CMK (cell line): ENCODE data around the gene DOCK2.
"Not testable (repeated sequence)": the region's sequence is repeated elsewhere in the genome, so short reads cannot be mapped to it uniquely, and the experiment has no call there.

Source experiments
- DNase-seq: peaks from one replicate; pipeline ENCODE4 v3.0.0-alpha.2; 2010; ENCODE audit warnings: low read depth

The DOCK2 gene

DNA sequence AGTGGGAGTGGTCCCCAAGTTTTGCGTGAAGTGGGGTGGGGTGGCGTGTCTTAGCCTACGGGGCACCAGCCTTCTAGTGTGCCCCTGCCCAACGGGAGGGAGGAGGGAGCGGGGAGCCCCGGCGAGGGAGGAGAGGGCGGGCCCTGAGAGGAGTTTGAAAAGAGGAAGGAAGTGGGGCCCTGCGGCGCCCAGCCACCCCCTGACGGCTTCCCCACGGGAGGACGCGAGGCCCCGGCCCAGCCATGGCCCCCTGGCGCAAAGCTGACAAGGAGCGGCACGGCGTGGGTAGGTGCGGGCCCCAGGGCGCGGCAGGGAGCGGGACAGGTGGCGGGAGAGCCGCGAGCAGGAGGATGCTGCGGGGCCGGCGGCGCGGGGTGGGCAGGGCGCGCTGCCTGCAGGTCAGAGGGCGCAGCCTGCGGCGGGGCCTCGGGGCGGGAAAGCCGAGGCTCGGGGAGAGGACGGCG is at the start of gene DOCK2:
DOCK2 (plus strand) TSS at position 191 of the 464 bp plus-strand sequence; CDS start at position 243, 52 bp downstream.
- DNase-seq = peak; percentile 42

GRCh38 chr5:169590602-169591001 is 46.5 kb upstream of the DOCK2 start:
- DNase-seq = no peak

GRCh38 chr5:169591636-169592035 is 45.4 kb upstream of the DOCK2 start:
- DNase-seq = no peak

- DNase-seq = no peak
Measured at GRCh38 chr5:169592937-169593650, 44.0 kb upstream of the DOCK2 start.

DNA sequence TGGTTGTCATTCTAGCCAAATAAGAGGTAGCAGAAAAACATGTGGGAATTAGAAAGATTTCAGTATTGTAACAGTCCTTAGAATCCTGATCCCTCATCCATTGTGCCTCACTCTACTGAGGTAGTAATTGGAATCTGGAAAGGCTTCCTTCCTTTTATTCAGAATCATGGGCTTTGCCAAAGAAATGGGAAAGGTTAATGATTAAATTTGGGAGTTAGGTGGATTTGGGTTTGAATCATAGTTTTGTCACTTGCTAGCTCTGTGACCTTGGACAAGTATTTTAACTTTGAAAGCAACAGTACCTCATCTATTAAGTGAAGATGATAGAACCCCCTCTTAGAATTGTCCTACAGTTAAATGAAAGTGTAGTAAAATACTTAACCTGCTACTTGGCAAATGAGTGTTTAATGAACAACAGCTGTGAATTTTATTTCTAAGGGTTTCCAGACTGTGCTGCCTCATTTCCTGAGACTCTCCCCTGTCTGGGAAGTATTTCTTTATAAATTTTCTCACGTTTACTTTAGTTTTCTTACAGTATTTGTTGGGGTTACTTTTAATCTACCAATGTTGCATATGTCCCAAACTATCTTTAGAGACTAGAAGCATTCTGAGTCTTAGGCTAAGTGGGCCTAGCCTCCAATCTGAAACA is 41.8 kb upstream of the DOCK2 start:
- DNase-seq = no peak

- no peak for DNase-seq
Measured at GRCh38 chr5:169599451-169599850, 37.6 kb upstream of the DOCK2 start.

DNA sequence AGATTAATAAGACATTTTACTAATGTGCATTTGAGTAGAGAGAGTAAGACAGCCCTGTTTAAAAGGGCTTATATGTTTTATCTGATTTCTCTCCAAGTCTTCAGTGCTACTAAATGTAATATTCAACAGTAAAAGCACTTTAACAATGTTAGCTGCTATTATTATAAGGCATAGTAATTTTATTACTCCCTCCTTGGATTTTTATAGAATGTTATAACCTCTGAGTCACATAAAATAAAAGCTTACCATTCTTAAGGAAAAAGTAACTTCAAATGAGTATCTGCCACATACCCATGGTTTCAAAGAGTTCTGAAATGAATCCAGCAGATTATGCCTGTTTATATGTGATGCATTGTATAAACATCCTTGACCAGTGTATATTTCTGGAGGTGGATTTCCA is 34.5 kb upstream of the DOCK2 start:
- no peak for DNase-seq

GRCh38 chr5:169606279-169606678 is 30.8 kb upstream of the DOCK2 start:
- DNase-seq = no peak

DNA sequence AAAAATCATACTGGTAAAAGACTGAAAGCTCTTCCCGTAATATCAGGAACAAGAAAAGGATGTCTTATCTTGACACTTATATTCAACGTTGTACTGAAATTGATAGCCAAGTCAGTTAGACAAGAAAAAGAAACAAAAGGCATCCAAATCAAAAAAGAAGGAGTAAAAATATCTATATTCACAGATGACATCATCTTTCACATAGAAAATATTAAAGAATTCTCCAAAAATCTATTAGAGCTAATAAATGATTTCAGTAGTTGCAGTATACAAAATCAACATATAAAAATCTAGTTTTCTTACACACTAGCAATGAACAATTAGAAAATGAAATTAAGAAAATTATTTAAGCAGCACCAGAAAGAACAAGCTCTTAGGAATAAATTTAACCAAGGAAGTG is 29.2 kb upstream of the DOCK2 start:
- DNase-seq = no peak

GRCh38 chr5:169609716-169610115 is 27.4 kb upstream of the DOCK2 start:
- DNase-seq = no peak

- no peak for DNase-seq
Measured at GRCh38 chr5:169610606-169611005, 26.5 kb upstream of the DOCK2 start.

- no peak for DNase-seq
Measured at GRCh38 chr5:169615561-169615960, 21.5 kb upstream of the DOCK2 start.

DNA sequence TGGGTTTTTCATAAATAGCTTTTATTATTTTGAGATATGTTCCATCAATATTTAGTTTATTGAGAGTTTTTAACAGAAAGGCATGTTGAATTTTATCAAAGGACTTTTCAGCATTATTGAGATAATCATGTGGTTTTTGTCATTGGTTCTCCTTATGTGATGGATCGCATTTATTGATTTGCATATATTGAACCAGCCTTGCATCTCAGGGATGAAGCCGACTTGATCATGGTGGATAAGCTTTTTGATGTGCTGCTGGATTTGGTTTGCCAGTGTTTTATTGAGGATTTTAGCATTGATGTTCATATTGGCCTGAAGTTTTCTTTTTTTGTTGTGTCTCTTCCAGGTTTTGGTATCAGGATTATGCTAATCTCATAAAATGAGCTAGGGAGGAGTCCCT is 12.8 kb upstream of the DOCK2 start:
- not testable (repeated sequence) for DNase-seq

- no peak for DNase-seq
Measured at GRCh38 chr5:169626779-169627178, 10.3 kb upstream of the DOCK2 start.

GRCh38 chr5:169627551-169627950 is 9.5 kb upstream of the DOCK2 start:
- no peak for DNase-seq

DNA sequence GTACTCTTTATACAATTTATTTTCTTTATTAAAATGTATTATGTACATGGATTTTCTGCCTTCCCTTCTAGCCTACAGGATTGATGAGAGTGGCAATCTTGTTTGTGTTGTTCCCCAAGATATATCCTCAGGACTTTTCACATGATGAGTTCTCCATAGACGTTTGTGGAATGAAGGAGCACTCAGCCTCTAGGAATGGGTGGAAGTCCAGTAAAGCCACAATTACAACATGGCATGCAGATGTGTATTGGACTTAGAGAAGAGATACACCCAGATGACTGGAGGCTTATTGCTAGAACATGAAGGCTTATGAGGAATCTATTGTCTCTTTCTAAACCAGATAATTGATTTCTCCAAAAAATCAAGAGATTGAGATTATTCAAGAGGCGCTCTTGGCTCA is 8.2 kb upstream of the DOCK2 start:
- DNase-seq = no peak

DNA sequence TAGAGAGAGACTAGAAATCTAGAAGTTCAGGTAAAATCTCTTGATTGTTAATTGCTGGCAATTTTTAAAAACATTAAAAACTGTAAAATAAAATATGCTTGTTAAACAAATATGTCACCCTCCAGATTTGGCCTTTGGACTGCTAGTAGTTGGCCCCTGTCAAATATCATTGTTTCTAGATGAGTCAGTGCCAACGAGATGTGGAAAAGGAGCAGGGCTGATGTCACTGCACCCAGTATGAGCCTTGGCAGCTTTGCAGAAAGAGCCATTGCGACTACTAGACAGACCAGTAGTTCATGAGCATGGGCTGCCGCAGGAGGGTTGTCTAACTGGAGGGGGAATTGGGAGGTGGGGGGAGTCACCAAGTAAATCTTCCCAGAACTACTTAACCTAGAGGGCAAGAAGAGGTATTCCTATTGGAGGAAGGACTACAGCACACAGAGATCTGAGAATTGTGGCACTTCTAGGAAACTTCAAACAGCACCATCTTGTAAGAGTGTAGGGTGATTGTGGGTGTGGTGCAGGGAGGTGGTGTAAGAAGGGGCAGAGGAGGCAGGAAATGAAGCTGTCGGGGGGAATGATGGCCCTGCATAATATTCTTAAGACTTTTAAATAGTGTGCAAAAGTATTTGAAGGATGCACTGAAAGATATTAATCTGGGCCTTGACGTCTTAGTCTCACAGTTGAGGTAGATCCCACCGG is 7.1 kb upstream of the DOCK2 start:
- DNase-seq = no peak

DNA sequence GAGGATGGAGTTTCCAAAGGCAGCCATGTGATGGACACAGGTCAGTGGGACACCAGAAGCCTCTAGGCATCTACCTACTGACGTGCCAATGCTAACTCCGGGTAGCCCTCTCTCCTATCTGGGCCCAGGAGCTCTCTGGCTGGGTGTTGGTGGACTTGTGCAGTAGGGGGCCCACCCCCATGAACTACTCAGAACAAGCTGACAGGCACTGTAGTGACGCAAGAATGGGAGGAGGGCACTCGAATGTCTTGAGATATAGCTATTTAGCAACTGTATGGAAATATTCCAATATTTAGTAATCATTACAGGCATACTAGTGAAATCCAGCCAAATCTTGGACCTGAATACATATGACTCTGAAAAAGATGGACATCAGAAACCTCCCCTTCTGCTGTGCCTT is 5.7 kb upstream of the DOCK2 start:
- no peak for DNase-seq

DNA sequence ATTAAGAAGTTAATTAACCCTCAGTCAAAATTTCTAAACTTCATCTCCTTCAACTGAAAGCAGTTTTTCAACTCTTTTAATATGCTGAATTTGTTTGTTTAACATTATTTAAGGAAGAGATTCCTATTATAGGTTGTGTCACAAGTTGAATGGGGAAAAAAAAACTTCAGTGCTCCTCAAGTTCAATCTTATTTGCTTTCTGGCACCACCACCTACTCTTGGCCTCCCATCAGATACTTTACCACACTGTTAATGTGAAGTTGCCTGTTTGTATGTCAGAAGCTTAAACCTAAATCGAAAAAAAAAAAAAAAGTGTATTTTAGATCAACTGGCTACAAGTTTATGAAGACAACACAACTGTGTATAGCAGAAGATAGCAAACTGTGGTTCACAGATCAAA is 4.1 kb upstream of the DOCK2 start:
- no peak for DNase-seq

DNA sequence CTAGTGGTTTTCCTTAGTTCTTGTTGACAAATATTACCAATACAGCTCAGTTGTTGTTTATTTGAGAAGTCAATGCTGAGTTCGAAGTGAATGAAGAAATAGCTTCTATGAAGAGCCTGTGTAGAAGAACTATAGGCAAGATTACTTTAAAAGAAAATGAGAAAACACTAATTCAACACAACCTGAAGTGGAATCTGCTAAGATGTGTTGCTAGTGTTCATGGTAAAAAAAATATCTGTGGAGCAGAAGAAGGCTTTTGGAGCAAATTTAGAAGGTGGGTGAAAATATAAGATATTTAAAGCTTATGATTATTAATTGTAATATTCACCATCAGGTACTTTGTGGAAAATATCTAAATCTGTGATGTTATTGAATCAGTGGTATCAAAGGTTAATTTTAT is 2.5 kb upstream of the DOCK2 start:
- no peak for DNase-seq

DNA sequence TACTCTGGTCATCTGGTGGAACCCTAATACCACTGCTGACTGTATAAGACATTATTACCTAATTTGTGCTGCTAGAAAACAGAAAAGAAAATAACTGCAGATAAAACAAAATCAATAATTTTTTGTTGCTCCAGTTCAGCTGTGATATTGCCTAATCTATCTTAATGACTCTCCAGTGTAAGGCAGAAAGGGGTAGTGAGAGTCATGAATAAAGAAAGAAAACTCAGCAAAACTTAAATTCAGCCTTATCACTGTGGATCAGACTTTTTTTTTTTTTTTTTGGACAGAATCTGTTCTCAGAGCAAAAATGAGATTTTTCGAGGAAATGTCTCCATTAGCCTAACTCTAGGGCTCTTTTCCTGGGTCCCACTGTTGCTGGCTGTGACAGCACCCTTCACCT is 1.1 kb upstream of the DOCK2 start:
- no peak for DNase-seq

DNA sequence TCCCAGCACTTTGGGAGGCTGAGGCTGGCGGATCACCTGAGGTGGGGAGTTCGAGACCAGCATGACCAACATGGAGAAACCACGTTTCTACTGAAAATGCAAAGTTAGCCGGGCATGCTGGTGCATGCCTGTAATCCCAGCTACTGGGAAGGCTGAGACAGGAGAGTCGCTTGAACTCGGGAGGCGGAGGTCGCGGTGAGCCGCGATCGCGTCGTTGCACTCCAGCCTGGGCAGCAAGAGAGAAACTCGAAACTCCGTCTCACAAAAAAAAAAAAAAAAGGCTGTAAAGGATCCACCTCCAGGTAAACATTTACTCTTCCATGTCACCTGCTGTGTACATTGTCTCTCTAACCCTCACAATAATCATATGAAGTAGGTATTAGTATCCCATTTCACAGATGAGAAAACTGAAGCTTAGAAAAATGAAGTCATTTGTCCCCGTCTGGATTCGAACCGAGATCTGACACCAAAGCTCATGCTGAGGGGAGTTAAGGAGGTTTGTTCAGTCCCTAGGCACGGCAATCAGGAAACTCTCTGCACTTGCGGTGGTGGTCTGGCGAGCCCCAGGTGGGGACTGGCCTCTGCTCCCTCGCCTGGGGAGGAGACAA is 494 bp upstream of the DOCK2 start:
- no peak for DNase-seq
